Loucy (cell line): ENCODE measurements around the gene DRAM1.

Source experiments
- H2AFZ ChIP-seq: fragments of 200-600 bp; sonication (generic); 2 replicates; pipeline ENCODE4 v1.6.0; 2016; ENCODE audit warnings: antibody characterized with exemption, mild to moderate bottlenecking, low read length, moderate library complexity
- H3F3A ChIP-seq: fragments of 200-600 bp; 2 replicates; pipeline ENCODE4 v1.6.0; 2016; ENCODE audit warnings: antibody characterized with exemption, low read depth, mild to moderate bottlenecking
- H3K27me3 ChIP-seq: fragments of 200-600 bp; sonication (generic); 2 replicates; pipeline ENCODE4 v1.6.1; 2014; ENCODE audit warnings: low read length, mild to moderate bottlenecking; ENCODE audit not compliant: insufficient read depth, poor library complexity, severe bottlenecking
- H3K36me3 ChIP-seq: fragments of 200-600 bp; sonication (generic); 2 replicates; pipeline ENCODE4 v1.6.1; 2016; ENCODE audit warnings: low read length; ENCODE audit not compliant: insufficient read depth
- H3K4me1 ChIP-seq: fragments of 200-600 bp; sonication (generic); 2 replicates; pipeline ENCODE4 v1.5.1; 2014; ENCODE audit warnings: low read length, mild to moderate bottlenecking; ENCODE audit not compliant: insufficient read depth, poor library complexity, severe bottlenecking
- H3K4me2 ChIP-seq: fragments of 200-600 bp; sonication (generic); 2 replicates; pipeline ENCODE4 v1.6.0; 2014; ENCODE audit warnings: antibody characterized with exemption, low read length, low read depth, mild to moderate bottlenecking; ENCODE audit not compliant: poor library complexity, severe bottlenecking
- H3K4me3 ChIP-seq: fragments of 200-600 bp; sonication (generic); 2 replicates; pipeline ENCODE4 v1.5.1; 2014; ENCODE audit warnings: low read length, mild to moderate bottlenecking, mixed read lengths; ENCODE audit not compliant: poor library complexity, severe bottlenecking
- H3K79me2 ChIP-seq: fragments of 200-600 bp; sonication (generic); 2 replicates; pipeline ENCODE4 v1.6.1; 2014; ENCODE audit warnings: low read length; ENCODE audit not compliant: insufficient read depth
- H3K9ac ChIP-seq: fragments of 200-600 bp; sonication (generic); 2 replicates; pipeline ENCODE4 v1.6.0; 2014; ENCODE audit warnings: mild to moderate bottlenecking, low read depth, low read length, moderate library complexity; ENCODE audit not compliant: poor library complexity, severe bottlenecking
- H3K9me2 ChIP-seq: fragments of 200-600 bp; sonication (generic); replicated peaks from 2 replicates; pipeline ENCODE4 v1.6.1; 2016; ENCODE audit warnings: low read depth, low read length, mixed read lengths
- H3K9me3 ChIP-seq: fragments of 200-600 bp; sonication (generic); 2 replicates; pipeline ENCODE4 v1.6.1; 2014; ENCODE audit warnings: mild to moderate bottlenecking, antibody characterized with exemption, low read length, low read depth; ENCODE audit not compliant: insufficient read depth
- H4K20me1 ChIP-seq: fragments of 200-600 bp; sonication (generic); 2 replicates; pipeline ENCODE4 v1.6.0; 2014; ENCODE audit warnings: antibody characterized with exemption, low read length, mild to moderate bottlenecking; ENCODE audit not compliant: insufficient read depth, poor library complexity, severe bottlenecking
- CTCF ChIP-seq: fragments of 200-600 bp; sonication (generic); conservative IDR thresholded peaks from 2 replicates; pipeline ENCODE4 v1.5.1; 2014; ENCODE audit warnings: mild to moderate bottlenecking, antibody characterized with exemption, low read length
- EZH2phosphoT487 ChIP-seq: fragments of 200-600 bp; IDR thresholded peaks from 2 replicates; pipeline ENCODE4 v1.6.1; 2018; ENCODE audit warnings: antibody characterized with exemption, mild to moderate bottlenecking, moderate library complexity, borderline replicate concordance

The DRAM1 gene

GRCh38 chr12:101962486-101962885 lies 85.1 kb downstream of the DRAM1 start:
- Histone ChIP-seq H3K4me1 (peaks cover 4% of the 10 kb centered on the region), H3K27me3 (no peaks in the 10 kb centered on the region), H3K79me2 (no peaks in the 10 kb centered on the region), H4K20me1 (no peaks in the 10 kb centered on the region), H3K4me3 (no peak overlapping the region), H3K4me2 (no peak overlapping the region), H3K9me3 (no peaks in the 10 kb centered on the region), H2AFZ (no peak overlapping the region), H3K36me3 (no peaks in the 10 kb centered on the region), H3F3A (no peaks in the 10 kb centered on the region), H3K9ac (no peak overlapping the region), H3K9me2 (no peaks in the 10 kb centered on the region)
- TF ChIP-seq CTCF (no peak), EZH2phosphoT487 (no peak)

- H3K4me2 ChIP-seq, result no peak overlapping the region
- TF ChIP-seq EZH2phosphoT487, result no peak
- no peak for TF ChIP-seq CTCF
- peaks cover 4% of the 10 kb centered on the region for H3K4me1 ChIP-seq
- no peaks in the 10 kb centered on the region for H3K9me2 ChIP-seq
- no peaks in the 10 kb centered on the region for H3F3A ChIP-seq
- no peak overlapping the region for H2AFZ ChIP-seq
- no peak overlapping the region for H3K4me3 ChIP-seq
- no peaks in the 10 kb centered on the region for H3K9me3 ChIP-seq
- no peaks in the 10 kb centered on the region for H4K20me1 ChIP-seq
- H3K27me3 ChIP-seq, result no peaks in the 10 kb centered on the region
- no peaks in the 10 kb centered on the region for H3K36me3 ChIP-seq
- no peak overlapping the region for H3K9ac ChIP-seq
- H3K79me2 ChIP-seq, result no peaks in the 10 kb centered on the region
Measured at GRCh38 chr12:101963697-101964096, 86.3 kb downstream of the DRAM1 start.

GRCh38 chr12:101966496-101966895 lies 89.1 kb downstream of the DRAM1 start:
- Histone ChIP-seq H3K4me2 (no peak overlapping the region), H3K9me2 (no peaks in the 10 kb centered on the region), H3K36me3 (no peaks in the 10 kb centered on the region), H3F3A (no peaks in the 10 kb centered on the region), H3K9me3 (no peaks in the 10 kb centered on the region), H4K20me1 (no peaks in the 10 kb centered on the region), H3K4me3 (no peak overlapping the region), H2AFZ (no peak overlapping the region), H3K4me1 (peaks cover 4% of the 10 kb centered on the region), H3K27me3 (no peaks in the 10 kb centered on the region), H3K79me2 (no peaks in the 10 kb centered on the region), H3K9ac (no peak overlapping the region)
- no peak for TF ChIP-seq EZH2phosphoT487
- no peak for TF ChIP-seq CTCF
